ENCODE measurements around the gene RASAL2. TPM values are rescaled to one million over a fixed set of nuclear protein-coding genes. Genes with fewer than 3 reads are reported as not detected.

The RASAL2 gene
- total RNA-seq, 3 donors from 2014 or later (not counting 1 experiment from before 2014, with no cell fraction given) = 0.16 to 0.23 TPM; not detected in 1

DNA sequence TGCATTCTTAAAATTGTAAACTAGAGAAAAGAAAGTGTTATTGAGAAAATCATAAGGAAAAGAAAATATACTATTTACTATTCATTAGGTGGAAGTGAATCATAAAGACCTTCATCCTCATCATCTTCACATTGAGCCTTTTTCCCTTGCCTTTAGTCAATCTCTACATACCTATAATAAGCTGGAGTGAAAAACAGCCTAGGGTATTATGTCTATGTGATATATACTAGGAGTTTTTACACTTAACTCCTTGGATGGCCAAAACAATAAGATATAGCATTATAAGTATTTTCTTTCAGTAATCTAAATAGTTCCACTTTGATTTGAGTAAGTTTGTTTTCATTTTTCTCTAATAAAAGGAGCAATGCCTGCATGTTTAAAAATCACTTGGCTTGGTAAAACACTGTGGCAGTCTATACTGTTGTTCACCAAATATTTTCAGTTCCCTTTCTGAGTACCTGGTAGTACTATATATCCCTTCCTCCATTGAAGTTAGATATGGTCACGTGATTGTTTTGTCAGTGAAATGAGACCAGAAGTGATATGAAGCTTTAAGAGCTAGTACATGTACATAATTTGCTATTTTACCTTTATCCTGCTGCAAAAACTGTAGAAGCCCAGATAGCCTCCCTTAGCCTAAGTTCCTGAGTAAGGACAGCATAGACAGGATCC is 324.5 kb downstream of the RASAL2 start:
- TF ChIP-seq, protein P1, sequence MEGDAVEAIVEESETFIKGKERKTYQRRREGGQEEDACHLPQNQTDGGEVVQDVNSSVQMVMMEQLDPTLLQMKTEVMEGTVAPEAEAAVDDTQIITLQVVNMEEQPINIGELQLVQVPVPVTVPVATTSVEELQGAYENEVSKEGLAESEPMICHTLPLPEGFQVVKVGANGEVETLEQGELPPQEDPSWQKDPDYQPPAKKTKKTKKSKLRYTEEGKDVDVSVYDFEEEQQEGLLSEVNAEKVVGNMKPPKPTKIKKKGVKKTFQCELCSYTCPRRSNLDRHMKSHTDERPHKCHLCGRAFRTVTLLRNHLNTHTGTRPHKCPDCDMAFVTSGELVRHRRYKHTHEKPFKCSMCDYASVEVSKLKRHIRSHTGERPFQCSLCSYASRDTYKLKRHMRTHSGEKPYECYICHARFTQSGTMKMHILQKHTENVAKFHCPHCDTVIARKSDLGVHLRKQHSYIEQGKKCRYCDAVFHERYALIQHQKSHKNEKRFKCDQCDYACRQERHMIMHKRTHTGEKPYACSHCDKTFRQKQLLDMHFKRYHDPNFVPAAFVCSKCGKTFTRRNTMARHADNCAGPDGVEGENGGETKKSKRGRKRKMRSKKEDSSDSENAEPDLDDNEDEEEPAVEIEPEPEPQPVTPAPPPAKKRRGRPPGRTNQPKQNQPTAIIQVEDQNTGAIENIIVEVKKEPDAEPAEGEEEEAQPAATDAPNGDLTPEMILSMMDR (IDR thresholded peaks at IDR 0.05) = no peak
- Histone ChIP-seq H3K36me3 (ENCODE audit: control insufficient read depth, insufficient read depth, low read length) (no peaks in the 10 kb centered on the region), H3K4me1 (ENCODE audit: control insufficient read depth, insufficient read depth, low read length) (no peaks in the 10 kb centered on the region), H3K9me3 (ENCODE audit: control insufficient read depth, insufficient read depth, low read length) (no peaks in the 10 kb centered on the region), H3K4me3 (ENCODE audit: low read length) (no peak overlapping the region), H3K27ac (ENCODE audit: low read length) (no peak overlapping the region), H3K27me3 (ENCODE audit: control insufficient read depth, insufficient read depth, low read length) (no peaks in the 10 kb centered on the region)
- Mint-ChIP-seq H3K4me1 (no peaks in the 10 kb centered on the region), H3K4me3 (no peak overlapping the region), H3K27me3 (ENCODE audit: low read depth in 2 of 2) (peaks cover 1 to 5% of the 10 kb centered on the region in 2 donors), H3K9me3 (peaks cover 4 to 5% of the 10 kb centered on the region in 2 donors), H3K27ac (no peak overlapping the region), H3K36me3 (no peaks in the 10 kb centered on the region)
- intact Hi-C loops (cut with micrococcal nuclease) = no loop called here
- no CpG with 5 or more reads among the region's 1 CpG for WGBS (ENCODE audit: insufficient coverage)
- no peak for DNase-seq
- ATAC-seq = no peak

DNA sequence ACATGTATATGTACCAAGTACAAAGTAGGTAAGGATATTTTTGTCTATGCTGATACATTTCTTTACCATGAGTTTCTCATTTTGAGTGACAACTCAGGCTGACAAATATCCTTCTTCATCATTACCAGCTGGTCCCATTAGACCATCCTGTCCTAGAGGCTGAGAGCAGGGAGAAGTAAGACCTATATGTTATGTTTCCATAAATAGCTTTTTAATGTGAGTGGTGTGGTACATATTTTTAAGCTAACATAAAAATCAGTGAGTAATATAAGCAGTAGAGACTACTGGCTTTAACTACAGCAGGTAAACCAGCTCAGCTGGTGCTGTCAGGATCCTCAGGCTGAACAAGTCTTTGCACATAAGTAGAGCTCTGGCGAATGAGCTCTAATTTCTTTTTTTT is 340.5 kb downstream of the RASAL2 start:
- 83% methylated on average over 1 of the region's 1 CpG for WGBS (ENCODE audit: insufficient coverage)
- H3K4me3 Mint-ChIP-seq = no peak overlapping the region
- intact Hi-C loops (cut with micrococcal nuclease) = no loop called here

DNA sequence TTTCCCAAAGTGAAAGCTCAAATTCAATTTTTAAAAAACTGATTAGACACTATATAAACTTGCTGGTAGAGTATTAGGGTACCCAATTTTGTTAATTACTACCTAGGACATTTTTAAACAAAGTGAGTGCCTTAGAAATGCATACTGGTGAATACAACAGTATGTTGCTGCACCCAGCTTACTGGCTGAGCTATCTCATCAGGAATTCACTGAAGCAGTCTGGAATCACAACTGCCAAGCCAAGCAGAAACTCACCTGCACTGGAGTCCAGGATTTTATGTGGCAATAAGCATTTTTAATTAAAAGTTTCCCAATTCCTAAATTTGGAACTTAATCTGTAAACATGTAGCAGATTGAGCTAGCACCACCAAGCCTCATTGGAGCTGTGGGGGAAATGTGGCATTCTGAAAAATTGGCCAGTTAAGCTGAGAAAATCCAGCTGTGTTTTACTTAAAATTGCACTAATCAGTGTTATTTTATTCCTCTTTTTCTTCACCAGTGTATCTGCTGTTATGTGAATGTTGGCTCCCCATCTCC is 341.1 kb downstream of the RASAL2 start:
- TF ChIP-seq, protein P1 (IDR thresholded peaks at IDR 0.05) = no peak
- intact Hi-C loops (cut with micrococcal nuclease) = no loop called here

More for the DNA sequence above, 340.5 kb downstream of the RASAL2 start:
- Histone ChIP-seq H3K4me1 (ENCODE audit: control insufficient read depth, insufficient read depth, low read length) (no peaks in the 10 kb centered on the region), H3K4me3 (ENCODE audit: low read length) (no peak overlapping the region), H3K36me3 (ENCODE audit: control insufficient read depth, insufficient read depth, low read length) (no peaks in the 10 kb centered on the region), H3K9me3 (ENCODE audit: control insufficient read depth, insufficient read depth, low read length) (no peaks in the 10 kb centered on the region), H3K27ac (ENCODE audit: low read length) (no peak overlapping the region), H3K27me3 (ENCODE audit: control insufficient read depth, insufficient read depth, low read length) (no peaks in the 10 kb centered on the region)
- Mint-ChIP-seq H3K27me3 (ENCODE audit: low read depth in 2 of 2) (peaks cover 0 to 2% of the 10 kb centered on the region in 2 donors), H3K36me3 (no peaks in the 10 kb centered on the region), H3K9me3 (no peaks in the 10 kb centered on the region), H3K27ac (no peak overlapping the region), H3K4me1 (no peaks in the 10 kb centered on the region)
- ATAC-seq = no peak
- no peak for DNase-seq
- TF ChIP-seq, protein P1 (IDR thresholded peaks at IDR 0.05) = no peak

More for the DNA sequence above, 341.1 kb downstream of the RASAL2 start:
- H3K4me1 Mint-ChIP-seq = no peaks in the 10 kb centered on the region
- H3K9me3 Mint-ChIP-seq = no peaks in the 10 kb centered on the region
- no peak for ATAC-seq
- H3K27ac Mint-ChIP-seq = no peak overlapping the region
- no peaks in the 10 kb centered on the region for H3K36me3 Mint-ChIP-seq
- Histone ChIP-seq H3K27me3 (ENCODE audit: control insufficient read depth, insufficient read depth, low read length) (no peaks in the 10 kb centered on the region), H3K9me3 (ENCODE audit: control insufficient read depth, insufficient read depth, low read length) (no peaks in the 10 kb centered on the region), H3K4me1 (ENCODE audit: control insufficient read depth, insufficient read depth, low read length) (no peaks in the 10 kb centered on the region), H3K36me3 (ENCODE audit: control insufficient read depth, insufficient read depth, low read length) (no peaks in the 10 kb centered on the region), H3K27ac (ENCODE audit: low read length) (no peak overlapping the region), H3K4me3 (ENCODE audit: low read length) (no peak overlapping the region)
- no peak for DNase-seq
- no peak overlapping the region for H3K4me3 Mint-ChIP-seq
- H3K27me3 Mint-ChIP-seq (ENCODE audit: low read depth in 2 of 2) = peaks cover 0 to 2% of the 10 kb centered on the region in 2 donors

All from natural killer cell (primary cell).